ENCODE measurements around the gene KCTD1. TPM values are rescaled to one million over a fixed set of nuclear protein-coding genes. Genes with fewer than 3 reads are reported as not detected.
A peak's percentile ranks its signal among the peaks of the same experiment; 100 is the strongest.

Gene KCTD1
- total RNA-seq, 2 experiments from 2014 or later, result 3.2 to 4.2 TPM

DNA sequence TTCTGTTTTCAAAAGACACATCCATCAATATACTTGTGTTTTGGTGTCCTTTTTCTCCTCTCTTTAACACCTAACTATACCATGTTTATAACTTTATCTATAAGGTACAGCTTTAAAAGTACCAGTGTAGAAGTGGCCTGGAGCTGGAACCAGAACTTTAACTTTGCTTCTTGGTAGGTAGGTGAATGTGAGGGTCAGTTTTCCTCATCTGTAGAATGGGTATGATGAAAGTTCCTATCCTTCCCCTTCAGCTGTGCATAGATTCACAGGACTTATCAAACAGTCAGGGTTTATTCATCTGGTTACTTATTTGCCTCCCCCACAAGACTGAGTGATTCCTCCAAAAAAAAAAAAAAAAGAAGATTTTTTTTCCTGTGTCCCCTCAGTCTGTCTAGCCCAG lies 12.7 kb downstream of the KCTD1 start:
- ATAC-seq (peak; percentile 23), DNase-seq (no peak)
- Mint-ChIP-seq H3K4me1 (peaks cover 9% of the 10 kb centered on the region), H3K27me3 (no peaks in the 10 kb centered on the region), H3K27ac (no peak overlapping the region), H3K36me3 (ENCODE audit: low read depth) (no peaks in the 10 kb centered on the region), H3K4me3 (no peak overlapping the region), H3K9me3 (ENCODE audit: low read depth) (no peaks in the 10 kb centered on the region)
- ChIA-PET CTCF (no interaction called here), POLR2A (no interaction called here)
- intact Hi-C loops (cut with DNase I, micrococcal nuclease), result no loop called here

DNA sequence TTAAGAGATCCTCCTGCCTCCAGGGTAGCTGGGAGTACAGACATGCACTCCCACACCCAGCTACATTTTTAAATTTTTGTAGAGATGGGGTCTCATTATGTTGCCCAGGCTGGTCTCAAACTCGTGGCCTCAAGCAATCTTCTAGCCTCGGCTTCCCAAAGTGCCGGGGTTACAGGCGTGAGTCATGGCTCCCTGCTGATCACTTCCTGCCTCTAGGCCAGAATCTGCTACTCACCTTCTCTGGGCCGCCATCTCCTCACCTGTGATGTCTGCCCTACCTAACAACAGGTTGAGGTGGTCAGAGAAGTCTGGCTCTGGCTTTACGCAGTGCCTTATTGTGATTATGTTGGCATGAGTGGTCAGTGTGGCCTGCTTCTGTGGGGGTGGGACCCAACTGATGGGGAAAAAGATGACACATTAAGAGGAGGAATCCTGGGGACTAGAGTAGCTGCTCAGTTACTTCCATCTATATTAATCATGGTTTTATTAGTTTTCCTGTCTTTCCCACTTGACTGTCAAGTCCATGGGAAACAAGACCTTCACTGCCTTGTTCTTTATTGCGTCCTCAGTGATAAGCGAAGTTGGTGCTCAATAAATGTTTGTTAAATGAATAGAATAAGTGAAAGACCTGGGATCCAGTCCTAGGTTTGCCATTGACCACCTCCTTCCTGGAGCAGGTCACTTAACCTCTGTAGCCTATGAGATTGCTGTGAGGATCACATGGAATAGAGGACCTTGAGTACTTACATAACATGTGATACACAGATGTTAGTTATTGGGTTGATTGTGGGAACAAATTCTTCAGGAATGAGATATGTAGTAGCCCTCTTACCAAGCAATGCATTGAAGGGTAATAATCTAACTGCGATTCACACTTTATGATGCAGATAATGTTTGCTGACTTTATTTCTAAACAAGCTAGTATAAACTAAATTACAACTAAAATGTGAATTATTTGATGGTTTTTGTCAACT lies 15.7 kb downstream of the KCTD1 start:
- intact Hi-C loops (cut with DNase I, micrococcal nuclease), result no loop called here
- no peak overlapping the region for H3K27ac Mint-ChIP-seq
- ATAC-seq, result no peak
- H3K9me3 Mint-ChIP-seq (ENCODE audit: low read depth), result no peaks in the 10 kb centered on the region
- CTCF ChIA-PET, result no interaction called here
- no peak for DNase-seq
- no peak overlapping the region for H3K4me3 Mint-ChIP-seq
- H3K27me3 Mint-ChIP-seq, result no peaks in the 10 kb centered on the region
- POLR2A ChIA-PET, result no interaction called here
- H3K36me3 Mint-ChIP-seq (ENCODE audit: low read depth), result no peaks in the 10 kb centered on the region
- no peaks in the 10 kb centered on the region for H3K4me1 Mint-ChIP-seq

DNA sequence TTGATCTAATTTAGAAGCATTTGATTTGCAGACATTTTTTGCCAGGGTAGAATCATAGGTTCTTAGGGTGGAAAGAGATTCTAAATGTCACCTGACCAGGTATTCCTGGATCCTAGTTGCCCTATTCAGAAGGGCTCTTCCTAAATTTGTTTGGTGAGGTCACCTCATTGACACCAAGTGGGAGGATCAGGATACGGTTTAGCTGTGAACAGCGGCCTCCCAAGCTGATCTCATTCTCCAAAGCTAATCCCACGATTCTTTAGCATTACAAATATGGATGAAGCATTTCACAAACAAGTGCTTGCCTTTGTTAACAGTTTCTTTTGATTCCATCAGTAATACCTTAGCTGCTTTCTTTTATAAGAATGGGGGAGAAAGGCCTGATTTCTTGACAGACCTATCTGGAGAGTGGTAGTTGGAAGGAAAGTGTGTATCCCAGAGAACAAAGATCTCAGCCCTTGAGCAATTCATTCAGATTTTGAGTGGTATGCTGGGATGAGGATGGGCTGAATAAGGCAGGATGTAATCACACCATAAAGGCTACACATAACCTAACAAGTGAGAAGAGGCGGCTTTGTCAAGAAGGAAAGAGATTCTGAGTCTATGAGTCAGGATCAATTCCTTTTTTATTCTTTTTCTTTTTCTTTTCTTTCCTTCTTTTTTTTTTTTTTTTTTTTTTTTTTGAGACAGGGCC lies 16.6 kb downstream of the KCTD1 start:
- Mint-ChIP-seq H3K9me3 (ENCODE audit: low read depth) (no peaks in the 10 kb centered on the region), H3K27me3 (no peaks in the 10 kb centered on the region), H3K4me1 (no peaks in the 10 kb centered on the region), H3K4me3 (no peak overlapping the region), H3K36me3 (ENCODE audit: low read depth) (no peaks in the 10 kb centered on the region), H3K27ac (no peak overlapping the region)
- intact Hi-C loops (cut with DNase I, micrococcal nuclease), result no loop called here
- ChIA-PET POLR2A (no interaction called here), CTCF (no interaction called here)
- ATAC-seq, result no peak
- DNase-seq, result no peak

DNA sequence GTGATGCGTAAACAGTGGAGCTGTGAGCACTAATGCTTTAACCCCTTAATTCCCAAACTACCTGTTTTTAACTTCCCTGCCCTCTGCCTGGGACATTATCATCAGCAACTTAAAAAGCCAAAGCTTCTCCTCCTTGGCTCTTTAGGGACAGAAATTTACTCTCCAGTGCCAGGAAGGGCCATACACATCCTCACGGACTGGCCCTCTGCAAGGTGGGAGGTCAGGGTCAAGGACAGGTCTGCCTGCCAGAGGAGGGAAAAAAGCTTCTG lies 21.5 kb downstream of the KCTD1 start:
- ChIA-PET CTCF (interaction anchor here (0.7 kb wide), 1 partner anchor 105 kb away, joined by 3 read pairs; no protein-coding TSS in a partner anchor), POLR2A (no interaction called here)
- no peak overlapping the region for H3K4me3 Mint-ChIP-seq
- H3K4me1 Mint-ChIP-seq, result no peaks in the 10 kb centered on the region
- H3K27me3 Mint-ChIP-seq, result no peaks in the 10 kb centered on the region
- DNase-seq, result no peak
- no peak for ATAC-seq
- no peak overlapping the region for H3K27ac Mint-ChIP-seq
- intact Hi-C loops (cut with DNase I, micrococcal nuclease), result no loop called here
- H3K9me3 Mint-ChIP-seq (ENCODE audit: low read depth), result no peaks in the 10 kb centered on the region
- H3K36me3 Mint-ChIP-seq (ENCODE audit: low read depth), result no peaks in the 10 kb centered on the region

DNA sequence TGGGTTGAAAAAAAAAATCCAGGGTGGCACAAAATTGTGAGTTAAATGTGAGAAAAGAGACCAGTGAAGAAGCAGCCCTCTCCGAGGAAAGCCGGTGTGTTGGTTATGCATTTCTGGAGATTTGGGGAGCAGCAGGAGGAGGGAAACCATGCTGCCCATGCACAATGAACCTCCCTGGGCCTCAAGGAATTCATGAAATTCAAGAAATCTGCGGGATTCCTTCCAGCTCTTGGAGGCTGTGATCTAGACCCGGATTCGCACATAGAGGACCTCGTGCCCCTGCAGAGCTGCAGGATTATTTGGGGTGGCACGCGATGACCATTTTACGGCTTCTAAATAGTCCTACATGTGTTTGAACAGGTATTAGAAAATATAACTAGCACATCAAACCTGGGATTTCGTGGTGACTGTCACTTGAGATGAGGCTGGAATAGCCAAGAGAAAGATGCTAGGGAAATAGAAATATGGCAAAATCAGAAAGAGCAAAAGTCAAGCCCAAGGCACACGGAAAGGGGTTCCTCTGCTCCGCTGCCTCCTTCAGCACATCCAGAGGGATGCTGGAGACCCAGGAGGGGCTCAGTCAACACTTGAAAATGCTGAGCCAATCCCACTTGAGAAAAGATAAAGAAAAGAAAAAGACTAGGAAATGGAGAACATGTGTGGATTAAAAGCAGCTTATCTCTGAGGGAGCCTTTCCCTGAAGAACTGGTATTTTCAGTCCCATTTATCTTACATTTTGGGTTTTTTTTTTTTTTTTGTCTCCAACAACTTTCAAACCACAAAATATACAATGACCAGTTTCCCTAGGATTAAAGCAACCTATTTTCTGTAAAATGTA lies 22.0 kb downstream of the KCTD1 start:
- intact Hi-C loops (cut with DNase I, micrococcal nuclease), result no loop called here
- no peak for DNase-seq
- POLR2A ChIA-PET, result no interaction called here
- ATAC-seq, result no peak
- Mint-ChIP-seq H3K4me3 (no peak overlapping the region), H3K4me1 (no peaks in the 10 kb centered on the region), H3K27ac (no peak overlapping the region), H3K9me3 (ENCODE audit: low read depth) (no peaks in the 10 kb centered on the region), H3K36me3 (ENCODE audit: low read depth) (no peaks in the 10 kb centered on the region), H3K27me3 (no peaks in the 10 kb centered on the region)
- CTCF ChIA-PET, result interaction anchor here (0.7 kb wide), 1 partner anchor 105 kb away, joined by 3 read pairs; no protein-coding TSS in a partner anchor

DNA sequence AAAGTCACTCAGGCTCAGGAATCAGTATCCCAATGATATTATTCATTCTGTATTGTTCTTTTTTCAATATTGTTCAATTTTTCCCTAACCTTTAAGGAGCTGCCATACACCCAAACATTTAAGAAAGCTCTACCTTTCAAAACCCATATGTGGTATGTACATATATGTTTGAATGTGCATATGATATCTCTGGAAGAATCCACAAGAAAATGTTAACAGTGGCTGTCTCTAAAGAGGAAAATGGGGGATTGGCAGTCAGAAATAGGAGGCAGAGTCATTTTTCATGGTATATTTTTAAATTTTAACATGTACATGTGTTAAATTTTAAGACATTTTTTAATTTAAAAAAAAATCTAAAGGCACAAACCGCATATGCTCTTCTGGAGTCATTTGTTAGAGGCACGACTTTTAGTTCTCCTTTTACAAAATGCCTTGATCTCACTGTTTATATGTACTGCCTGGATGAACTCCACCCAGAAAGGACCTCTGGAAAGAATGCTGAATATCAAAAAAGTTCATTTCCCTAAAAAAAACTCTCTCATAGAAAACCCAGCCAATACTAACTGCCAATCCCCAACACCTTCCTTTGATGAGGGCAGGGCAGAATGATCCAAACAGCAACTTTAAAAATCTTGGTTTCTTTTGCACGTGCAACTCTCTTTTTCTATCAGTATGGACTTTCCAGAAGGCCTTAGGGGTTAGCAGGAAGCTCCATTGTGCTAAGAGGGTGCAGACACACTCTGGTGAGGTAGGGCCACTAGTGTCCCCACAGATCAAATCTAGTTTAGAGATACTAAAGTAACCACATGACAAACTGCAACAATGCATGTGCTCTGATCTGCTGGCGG lies 23.6 kb downstream of the KCTD1 start:
- no peaks in the 10 kb centered on the region for H3K9me3 Mint-ChIP-seq (ENCODE audit: low read depth)
- ATAC-seq (no peak), DNase-seq (no peak)
- no peaks in the 10 kb centered on the region for H3K27me3 Mint-ChIP-seq
- H3K36me3 Mint-ChIP-seq (ENCODE audit: low read depth), result no peaks in the 10 kb centered on the region
- H3K4me1 Mint-ChIP-seq, result no peaks in the 10 kb centered on the region
- no peak overlapping the region for H3K4me3 Mint-ChIP-seq
- H3K27ac Mint-ChIP-seq, result no peak overlapping the region
- intact Hi-C loops (cut with DNase I, micrococcal nuclease), result no loop called here
- CTCF ChIA-PET, result interaction anchor here (0.6 kb wide), 1 partner anchor 1382 kb away, joined by 3 read pairs; no protein-coding TSS in a partner anchor
- POLR2A ChIA-PET, result no interaction called here

DNA sequence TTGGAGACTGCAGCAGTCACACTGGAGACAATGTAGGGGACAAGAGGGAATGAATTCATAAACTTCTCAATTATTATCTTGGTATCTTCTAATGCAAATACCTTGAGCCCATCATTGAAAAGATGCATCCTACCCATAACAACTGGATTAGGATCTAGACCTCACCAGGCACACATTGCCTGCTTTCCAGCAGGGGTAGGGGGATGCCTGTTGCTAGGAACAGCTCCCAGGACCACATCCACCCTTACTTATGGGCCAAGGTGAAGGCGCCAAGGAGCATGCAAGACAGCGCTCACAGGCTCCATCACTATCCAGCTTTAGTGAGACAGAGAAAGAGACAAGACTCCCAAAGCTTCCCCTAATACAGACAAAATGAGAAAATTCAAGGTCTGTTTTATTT lies 24.4 kb downstream of the KCTD1 start:
- H3K4me3 Mint-ChIP-seq, result no peak overlapping the region
- no peaks in the 10 kb centered on the region for H3K9me3 Mint-ChIP-seq (ENCODE audit: low read depth)
- intact Hi-C loops (cut with DNase I, micrococcal nuclease), result no loop called here
- no peaks in the 10 kb centered on the region for H3K4me1 Mint-ChIP-seq
- no peak overlapping the region for H3K27ac Mint-ChIP-seq
- DNase-seq (no peak), ATAC-seq (no peak)
- H3K36me3 Mint-ChIP-seq (ENCODE audit: low read depth), result no peaks in the 10 kb centered on the region
- CTCF ChIA-PET, result interaction anchor here (0.6 kb wide), 1 partner anchor 1381 kb away, joined by 3 read pairs; no protein-coding TSS in a partner anchor
- POLR2A ChIA-PET, result no interaction called here
- no peaks in the 10 kb centered on the region for H3K27me3 Mint-ChIP-seq

DNA sequence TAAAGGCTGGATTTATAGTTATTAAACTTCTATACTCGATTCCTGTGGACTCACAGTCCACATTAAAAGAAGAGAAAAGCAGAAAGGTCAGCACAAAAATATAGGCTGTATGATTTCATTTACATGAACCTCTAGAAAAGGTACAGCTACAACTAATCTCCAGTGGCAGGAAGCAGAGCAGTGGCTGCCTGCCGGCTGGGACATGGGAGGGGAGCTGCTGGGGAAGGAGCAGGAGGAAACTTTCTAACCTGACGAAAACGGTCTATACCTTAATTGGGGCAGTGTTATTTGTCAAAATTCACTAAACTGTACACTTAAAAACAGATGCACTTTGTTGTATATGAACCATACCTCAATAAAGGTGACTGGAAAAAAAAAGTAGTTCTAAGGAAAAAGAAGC lies 26.7 kb downstream of the KCTD1 start:
- CTCF ChIA-PET, result no interaction called here
- H3K27me3 Mint-ChIP-seq, result no peaks in the 10 kb centered on the region

DNA sequence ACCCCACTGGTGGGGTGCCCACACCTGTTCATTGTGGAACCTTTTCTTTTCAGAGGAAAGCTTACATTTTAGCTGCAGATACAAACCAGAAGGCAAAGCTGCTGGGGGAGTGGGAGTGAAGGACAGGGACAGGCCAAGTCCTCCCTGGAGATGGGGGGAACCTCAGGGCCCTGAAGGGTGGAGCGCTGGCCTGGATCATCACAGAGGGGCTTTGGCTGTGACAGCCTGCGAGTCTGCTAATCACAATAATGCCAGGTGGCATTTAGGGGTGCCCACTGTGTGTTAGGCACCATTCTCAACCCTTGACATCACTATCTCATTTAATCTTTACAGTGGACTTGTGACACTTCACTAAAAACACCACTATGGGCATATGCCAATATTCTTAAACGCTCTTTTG lies 27.4 kb downstream of the KCTD1 start:
- Mint-ChIP-seq H3K4me3 (no peak overlapping the region), H3K9me3 (ENCODE audit: low read depth) (no peaks in the 10 kb centered on the region), H3K27ac (no peak overlapping the region), H3K27me3 (no peaks in the 10 kb centered on the region), H3K36me3 (ENCODE audit: low read depth) (no peaks in the 10 kb centered on the region), H3K4me1 (no peaks in the 10 kb centered on the region)
- intact Hi-C loops (cut with DNase I, micrococcal nuclease), result no loop called here
- ChIA-PET POLR2A (no interaction called here), CTCF (no interaction called here)
- DNase-seq (no peak), ATAC-seq (no peak)

More for the DNA sequence above, 26.7 kb downstream of the KCTD1 start:
- DNase-seq, result no peak
- Mint-ChIP-seq H3K36me3 (ENCODE audit: low read depth) (no peaks in the 10 kb centered on the region), H3K9me3 (ENCODE audit: low read depth) (no peaks in the 10 kb centered on the region), H3K4me3 (no peak overlapping the region), H3K4me1 (no peaks in the 10 kb centered on the region), H3K27ac (no peak overlapping the region)
- POLR2A ChIA-PET, result no interaction called here
- ATAC-seq, result no peak
- intact Hi-C loops (cut with DNase I, micrococcal nuclease), result no loop called here

DNA sequence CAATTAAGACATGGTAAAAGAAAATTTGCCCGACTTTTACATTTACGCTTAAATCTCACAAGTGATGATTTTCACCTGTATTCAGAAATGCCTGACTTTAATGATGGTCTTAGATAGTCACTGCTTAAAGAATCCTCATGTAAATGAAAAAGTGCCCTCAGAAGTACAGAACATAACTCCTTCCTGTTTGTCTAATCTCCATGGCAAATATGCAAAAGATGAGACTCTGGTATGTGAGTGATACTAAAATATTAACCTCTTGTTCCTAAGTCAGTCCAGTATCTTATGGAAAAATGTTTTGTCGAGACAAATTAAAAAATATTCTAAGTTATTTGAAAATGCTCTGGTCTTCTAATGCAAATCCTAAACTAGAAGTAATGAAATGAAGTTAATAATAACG lies 29.2 kb downstream of the KCTD1 start:
- POLR2A ChIA-PET, result no interaction called here
- DNase-seq (no peak), ATAC-seq (no peak)
- H3K4me3 Mint-ChIP-seq, result no peak overlapping the region
- no peaks in the 10 kb centered on the region for H3K36me3 Mint-ChIP-seq (ENCODE audit: low read depth)
- H3K27me3 Mint-ChIP-seq, result no peaks in the 10 kb centered on the region
- intact Hi-C loops (cut with DNase I, micrococcal nuclease), result no loop called here
- no peaks in the 10 kb centered on the region for H3K4me1 Mint-ChIP-seq
- CTCF ChIA-PET, result no interaction called here
- H3K27ac Mint-ChIP-seq, result no peak overlapping the region
- no peaks in the 10 kb centered on the region for H3K9me3 Mint-ChIP-seq (ENCODE audit: low read depth)

DNA sequence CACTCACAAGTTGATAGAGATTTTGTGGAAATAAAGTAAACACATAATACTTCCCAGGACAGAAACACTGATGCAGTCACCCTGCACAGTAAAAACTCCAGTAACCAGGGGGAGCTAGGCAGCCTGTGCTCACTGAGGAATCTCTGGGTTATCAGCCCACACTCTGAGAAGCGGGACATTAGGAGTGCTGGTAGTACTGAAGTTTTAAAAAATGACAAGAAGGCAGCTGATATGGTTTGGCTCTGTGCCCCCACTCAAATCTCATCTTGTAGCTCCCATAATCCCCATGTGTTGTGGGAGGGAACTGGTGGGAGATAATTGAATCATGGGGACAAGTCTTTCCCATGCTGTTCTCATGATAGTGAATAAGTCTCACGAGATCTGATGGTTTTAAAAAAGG lies 31.4 kb downstream of the KCTD1 start:
- no peaks in the 10 kb centered on the region for H3K9me3 Mint-ChIP-seq (ENCODE audit: low read depth)
- H3K4me3 Mint-ChIP-seq, result no peak overlapping the region
- H3K4me1 Mint-ChIP-seq, result no peaks in the 10 kb centered on the region
- intact Hi-C loops (cut with DNase I, micrococcal nuclease), result no loop called here
- ATAC-seq, result no peak
- ChIA-PET CTCF (no interaction called here), POLR2A (no interaction called here)
- H3K27me3 Mint-ChIP-seq, result no peaks in the 10 kb centered on the region
- DNase-seq, result no peak
- H3K27ac Mint-ChIP-seq, result no peak overlapping the region
- H3K36me3 Mint-ChIP-seq (ENCODE audit: low read depth), result no peaks in the 10 kb centered on the region
